IMR-90 (cell line): Measurements from ENCODE around the gene MYCBP.

Experiments
- POLR2A ChIP-seq: IDR thresholded peaks from 2 replicates; pipeline ENCODE4 v1.6.1; 2012; ENCODE audit warnings: mild to moderate bottlenecking, low read depth, low read length
- RAD21 ChIP-seq: IDR thresholded peaks from 2 replicates; pipeline ENCODE4 v1.6.1; 2012; ENCODE audit warnings: low read length, improper control_type of control experiment
- RCOR1 ChIP-seq: IDR thresholded peaks from 2 replicates; pipeline ENCODE4 v1.6.1; 2012; ENCODE audit warnings: mild to moderate bottlenecking, low read length, improper control_type of control experiment; ENCODE audit not compliant: insufficient replicate concordance
- SMC3 ChIP-seq: fragments of 150-350 bp; IDR thresholded peaks from 2 replicates; pipeline ENCODE4 v1.6.1; 2016; ENCODE audit warnings: low read depth, mild to moderate bottlenecking, antibody characterized with exemption, low read length, moderate library complexity
- TF ChIP-seq, protein P1 (sequence below): conservative IDR thresholded peaks from 2 replicates; pipeline ENCODE4 v1.5.1; 2012; ENCODE audit warnings: mild to moderate bottlenecking, low read depth, low read length, improper control_type of control experiment

DNA sequence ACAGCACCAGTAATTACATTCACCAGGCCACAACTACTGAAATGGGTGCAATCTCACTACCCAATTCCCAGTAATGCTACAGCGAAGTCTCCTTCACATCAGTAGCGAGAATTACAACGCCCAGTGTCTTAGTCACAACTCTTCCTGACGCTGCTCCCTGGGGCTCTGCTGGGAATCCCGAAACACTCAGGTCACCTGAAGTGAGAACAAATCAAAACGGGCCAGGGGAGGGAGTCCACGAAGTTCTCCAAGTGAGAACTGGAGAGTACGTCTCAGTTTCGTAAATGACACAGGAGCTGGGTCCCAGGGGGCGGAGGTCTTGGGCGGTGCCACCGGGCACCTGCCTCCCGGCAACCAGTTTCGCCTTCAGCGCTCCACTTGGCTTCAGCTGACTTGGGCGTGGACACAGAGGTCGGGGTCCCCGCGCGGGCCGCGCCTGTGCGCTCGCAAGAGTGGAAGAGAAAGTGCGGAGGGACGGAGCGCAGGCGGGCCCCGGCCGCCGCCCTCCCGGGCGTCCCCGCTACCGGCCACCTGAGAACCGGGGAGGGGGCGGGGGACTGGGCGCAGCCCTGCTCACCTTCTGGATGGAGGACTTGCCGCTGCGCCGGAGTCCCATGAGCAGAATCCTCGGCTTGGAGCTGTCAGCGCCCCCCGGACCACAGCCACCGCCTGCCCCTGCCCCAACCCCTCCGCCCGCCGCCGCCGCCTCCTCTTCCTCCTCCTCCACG, 14.2 kb downstream of the MYCBP start:
- no peak for TF ChIP-seq RCOR1
- TF ChIP-seq, protein P1, sequence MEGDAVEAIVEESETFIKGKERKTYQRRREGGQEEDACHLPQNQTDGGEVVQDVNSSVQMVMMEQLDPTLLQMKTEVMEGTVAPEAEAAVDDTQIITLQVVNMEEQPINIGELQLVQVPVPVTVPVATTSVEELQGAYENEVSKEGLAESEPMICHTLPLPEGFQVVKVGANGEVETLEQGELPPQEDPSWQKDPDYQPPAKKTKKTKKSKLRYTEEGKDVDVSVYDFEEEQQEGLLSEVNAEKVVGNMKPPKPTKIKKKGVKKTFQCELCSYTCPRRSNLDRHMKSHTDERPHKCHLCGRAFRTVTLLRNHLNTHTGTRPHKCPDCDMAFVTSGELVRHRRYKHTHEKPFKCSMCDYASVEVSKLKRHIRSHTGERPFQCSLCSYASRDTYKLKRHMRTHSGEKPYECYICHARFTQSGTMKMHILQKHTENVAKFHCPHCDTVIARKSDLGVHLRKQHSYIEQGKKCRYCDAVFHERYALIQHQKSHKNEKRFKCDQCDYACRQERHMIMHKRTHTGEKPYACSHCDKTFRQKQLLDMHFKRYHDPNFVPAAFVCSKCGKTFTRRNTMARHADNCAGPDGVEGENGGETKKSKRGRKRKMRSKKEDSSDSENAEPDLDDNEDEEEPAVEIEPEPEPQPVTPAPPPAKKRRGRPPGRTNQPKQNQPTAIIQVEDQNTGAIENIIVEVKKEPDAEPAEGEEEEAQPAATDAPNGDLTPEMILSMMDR = no peak
- no peak for TF ChIP-seq SMC3
- TF ChIP-seq POLR2A = no peak; the same call in 1 of the 2 replicates
- no peak for TF ChIP-seq RAD21
